Common myeloid progenitor, CD34-positive (primary cell): Measurements from ENCODE around the gene ZBTB16.

Source experiments
- CTCF ChIA-PET: fragments of 350-600 bp; sonication (Branson Sonifier 250); formaldehyde crosslinking; loops from one replicate; lab custom pipeline; 2021; ENCODE audit warnings: antibody characterized with exemption; lab: Charles Lee
- POLR2A ChIA-PET: fragments of 350-600 bp; sonication (Branson Sonifier 250); formaldehyde crosslinking; loops from one replicate; lab custom pipeline; 2021; ENCODE audit warnings: antibody characterized with exemption; lab: Charles Lee
- DNase-seq, 3 donors: peaks; one replicate each; pipeline versions ENCODE4 v3.0.0 to v3.0.0-alpha.2; 2013
- H3K27ac ChIP-seq, 2 experiments: 1 replicate in 1 of 2; 2 replicates in 1 of 2; pipeline ENCODE4 v1.7.0; 2013; ENCODE audit warnings: inconsistent platforms in 2 of 2, low read length in 2 of 2, mild to moderate bottlenecking in 2 of 2, low read depth in 1 of 2, moderate library complexity in 1 of 2; ENCODE audit not compliant: severe bottlenecking in 2 of 2, insufficient read depth in 1 of 2, poor library complexity in 1 of 2
- H3K27me3 ChIP-seq, 5 experiments: replicated peaks in 2 of 5; 1 replicate in 3 of 5; 2 replicates in 2 of 5; pipeline versions ENCODE4 v1.6.1 to v1.7.0; 2013; ENCODE audit warnings: low read length in 4 of 5, mild to moderate bottlenecking in 2 of 5, moderate library complexity in 2 of 5, inconsistent platforms in 1 of 5; ENCODE audit not compliant: insufficient read depth in 5 of 5, control insufficient read depth in 4 of 5
- H3K36me3 ChIP-seq, 4 experiments: 1 replicate in 2 of 4; 2 replicates in 2 of 4; pipeline versions ENCODE4 v1.6.1 to v1.7.0; 2013; ENCODE audit warnings: low read length in 3 of 4, control low read depth in 1 of 4, mild to moderate bottlenecking in 1 of 4; ENCODE audit not compliant: control insufficient read depth in 4 of 4, insufficient read depth in 4 of 4
- H3K4me1 ChIP-seq, 4 experiments: 1 replicate in 3 of 4; 2 replicates in 1 of 4; pipeline versions ENCODE4 v1.6.1 to v1.7.1; 2013; ENCODE audit warnings: low read length in 3 of 4, mild to moderate bottlenecking in 3 of 4, control low read depth in 1 of 4, inconsistent platforms in 1 of 4, moderate library complexity in 1 of 4; ENCODE audit not compliant: control insufficient read depth in 4 of 4, insufficient read depth in 4 of 4; ENCODE audit errors: control extremely low read depth in 1 of 4
- H3K4me3 ChIP-seq, 7 experiments: 1 replicate in 4 of 7; 2 replicates in 3 of 7; pipeline versions ENCODE4 v1.5.1 to v1.7.0; 2013; ENCODE audit warnings: mild to moderate bottlenecking in 7 of 7, low read length in 6 of 7, moderate library complexity in 6 of 7, inconsistent platforms in 2 of 7, low read depth in 2 of 7, control low read depth in 1 of 7; ENCODE audit not compliant: insufficient read depth in 4 of 7, control insufficient read depth in 1 of 7; ENCODE audit errors: extremely low read depth in 1 of 7
- H3K9me3 ChIP-seq, 5 experiments: 1 replicate in 4 of 5; 2 replicates in 1 of 5; pipeline versions ENCODE4 v1.6.1 to v1.7.1; 2013; ENCODE audit warnings: low read length in 4 of 5, mild to moderate bottlenecking in 2 of 5, inconsistent platforms in 1 of 5, low read depth in 1 of 5, moderate library complexity in 1 of 5; ENCODE audit not compliant: control insufficient read depth in 4 of 5, insufficient read depth in 2 of 5; ENCODE audit errors: control extremely low read depth in 1 of 5
- WGBS: methylation state at CpG from one replicate; pipeline ENCODE4 v1.1.5; 2013; ENCODE audit not compliant: insufficient coverage; 5-methylcytosine and 5-hydroxymethylcytosine counted together

Gene ZBTB16

DNA sequence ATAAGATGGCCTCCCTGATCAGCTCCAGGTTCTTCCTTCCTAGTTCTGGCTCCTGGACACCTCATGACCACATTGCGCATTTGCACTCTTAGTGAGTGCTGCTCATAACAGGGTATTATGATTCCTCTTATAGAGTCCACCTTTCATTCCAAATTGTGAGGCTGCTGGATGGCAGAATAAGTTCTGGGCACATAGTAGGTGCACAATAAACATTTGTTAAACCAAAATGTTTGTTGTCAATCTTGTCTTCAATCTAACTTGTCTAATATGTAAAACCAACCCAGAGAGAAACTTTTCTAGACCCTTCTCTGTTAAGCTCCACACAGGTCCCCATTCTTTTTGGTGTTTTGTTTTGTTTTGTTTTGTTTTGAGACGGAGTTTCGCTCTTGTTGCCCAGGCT, 22.6 kb upstream of the ZBTB16 start:
- ChIA-PET CTCF (interaction anchor here (0.7 to 8.0 kb wide), 16 partner anchors 9 to 229 kb away, joined by 3 to 155 read pairs (median 6); partner anchors contain the start of gene ZBTB16), POLR2A (interaction anchor here (0.7 kb wide), 1 partner anchor 126 kb away, joined by 3 read pairs; no protein-coding TSS in a partner anchor)
- Histone ChIP-seq H3K27me3 (peaks cover 0 to 2% (median 0%) of the 10 kb centered on the region in 5 experiments), H3K36me3 (no peaks in the 10 kb centered on the region), H3K4me3 (no peak overlapping the region), H3K27ac (no peak overlapping the region), H3K4me1 (peaks cover 0 to 9% (median 6%) of the 10 kb centered on the region in 4 experiments), H3K9me3 (no peaks in the 10 kb centered on the region)
- 100% methylated on average over 1 of the region's 3 CpGs for WGBS
- DNase-seq, result no peak

- H3K9me3 ChIP-seq, result no peaks in the 10 kb centered on the region
- POLR2A ChIA-PET, result interaction anchor here (1.0 kb wide), 1 partner anchor 226 kb away, joined by 3 read pairs; no protein-coding TSS in a partner anchor
- DNase-seq, result no peak
- CTCF ChIA-PET, result interaction anchor here (0.9 to 8.0 kb wide), 7 partner anchors 9 to 220 kb away, joined by 3 to 155 read pairs (median 4); partner anchors contain the start of gene ZBTB16
- WGBS, result no CpG with 5 or more reads among the region's 3 CpGs
- no peaks in the 10 kb centered on the region for H3K36me3 ChIP-seq
- no peaks in the 10 kb centered on the region for H3K27me3 ChIP-seq
- H3K4me1 ChIP-seq, result peaks cover 0 to 9% (median 6%) of the 10 kb centered on the region in 4 experiments
- H3K27ac ChIP-seq, result no peak overlapping the region
- H3K4me3 ChIP-seq, result no peak overlapping the region
Observed at GRCh38 chr11:114039551-114039950, 20.0 kb upstream of the ZBTB16 start.

DNA sequence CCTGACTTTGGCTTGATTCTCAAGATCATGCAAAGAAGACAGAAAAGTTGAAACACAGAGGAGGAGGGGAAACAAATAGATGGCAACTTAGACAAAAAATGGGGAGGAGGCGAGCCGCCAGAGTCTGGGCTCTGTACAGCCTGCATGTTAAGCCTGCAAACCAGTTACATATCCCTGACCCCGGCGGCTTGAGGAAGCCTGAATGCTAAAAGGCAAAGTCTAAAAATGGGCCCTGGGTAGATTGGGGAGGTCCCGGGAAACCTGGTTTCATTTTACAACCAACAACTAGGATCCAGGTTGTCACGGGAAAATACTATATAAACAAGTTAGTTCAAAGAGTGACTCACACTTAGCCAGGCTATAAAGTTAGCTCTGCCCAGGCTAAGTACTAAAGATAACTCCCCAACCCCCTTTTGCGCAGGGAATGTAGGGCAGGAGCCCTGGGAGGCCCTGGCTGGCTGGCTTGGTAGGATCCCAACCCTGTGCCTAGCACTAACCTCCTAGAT, 18.8 kb upstream of the ZBTB16 start:
- no peak for DNase-seq
- no peaks in the 10 kb centered on the region for H3K9me3 ChIP-seq
- H3K36me3 ChIP-seq, result no peaks in the 10 kb centered on the region
- ChIA-PET POLR2A (no interaction called here), CTCF (no interaction called here)
- no peak overlapping the region for H3K27ac ChIP-seq
- H3K4me3 ChIP-seq, result no peak overlapping the region
- no peaks in the 10 kb centered on the region for H3K27me3 ChIP-seq
- WGBS, result 100% methylated on average over 4 of the region's 7 CpGs
- H3K4me1 ChIP-seq, result peaks cover 0 to 9% (median 6%) of the 10 kb centered on the region in 4 experiments

- WGBS, result 96% methylated on average over 4 of the region's 5 CpGs
- Histone ChIP-seq H3K4me3 (no peak overlapping the region), H3K4me1 (no peaks in the 10 kb centered on the region), H3K27me3 (no peaks in the 10 kb centered on the region), H3K9me3 (no peaks in the 10 kb centered on the region), H3K27ac (no peak overlapping the region), H3K36me3 (no peaks in the 10 kb centered on the region)
- ChIA-PET CTCF (interaction anchor here (1.2 to 3.4 kb wide), 3 partner anchors 137 to 216 kb away, joined by 3 to 8 read pairs (median 6); no protein-coding TSS in a partner anchor), POLR2A (no interaction called here)
- DNase-seq, result no peak
Observed at GRCh38 chr11:114042234-114042633, 17.3 kb upstream of the ZBTB16 start.

GRCh38 chr11:114044042-114044871, 15.3 kb upstream of the ZBTB16 start:
- no peaks in the 10 kb centered on the region for H3K36me3 ChIP-seq
- H3K4me1 ChIP-seq, result peaks cover 0 to 2% (median 0%) of the 10 kb centered on the region in 4 experiments
- CTCF ChIA-PET, result interaction anchor here (0.8 to 5.3 kb wide), 14 partner anchors 9 to 224 kb away, joined by 3 to 43 read pairs (median 4); no protein-coding TSS in a partner anchor
- no peak for DNase-seq
- H3K27ac ChIP-seq, result no peak overlapping the region
- no peak overlapping the region for H3K4me3 ChIP-seq
- H3K27me3 ChIP-seq, result no peaks in the 10 kb centered on the region
- WGBS, result 99% methylated on average over 10 of the region's 10 CpGs
- H3K9me3 ChIP-seq, result no peaks in the 10 kb centered on the region
- POLR2A ChIA-PET, result no interaction called here

GRCh38 chr11:114047327-114047726, 12.2 kb upstream of the ZBTB16 start:
- CTCF ChIA-PET, result interaction anchor here (1.0 to 5.3 kb wide), 5 partner anchors 12 to 215 kb away, joined by 5 to 43 read pairs (median 10); no protein-coding TSS in a partner anchor
- H3K4me1 ChIP-seq, result peaks cover 0 to 2% (median 0%) of the 10 kb centered on the region in 4 experiments
- POLR2A ChIA-PET, result no interaction called here
- H3K9me3 ChIP-seq, result no peaks in the 10 kb centered on the region
- no peak overlapping the region for H3K4me3 ChIP-seq
- DNase-seq, result no peak
- WGBS, result 100% methylated on average over 4 of the region's 4 CpGs
- no peaks in the 10 kb centered on the region for H3K36me3 ChIP-seq
- H3K27ac ChIP-seq, result no peak overlapping the region
- H3K27me3 ChIP-seq, result no peaks in the 10 kb centered on the region
